Heart left ventricle (tissue), 13 donors: ENCODE results near the gene LMTK3.

Experiments
- POLR2A ChIP-seq, 2 donors: fragments of 450-650 bp; IDR thresholded peaks; one replicate each; pipeline ENCODE4 v1.6.1; 2017; ENCODE audit warnings: antibody characterized with exemption in 2 of 2, mild to moderate bottlenecking in 2 of 2, moderate library complexity in 2 of 2
- TF ChIP-seq, protein P1 (sequence below), 12 donors: fragments of 200-600 bp; sonication (generic) in 4 of 12; IDR thresholded peaks; one replicate each; pipeline versions ENCODE4 v1.5.0 to v1.8.0; 2018 to 2022; ENCODE audit warnings: antibody characterized with exemption in 12 of 12, mild to moderate bottlenecking in 5 of 12
- donor health status: ischemic (EF 13 %, LVEDD 7.1; RV severe dilation, severe dysfunction).
- donor health status: DM: no; HTN: yes; CAD: no.
- donor health status: DM: no; HTN: no; CAD: no.
- donor health status: ischemic (EF 25% LVEDD 6.9; RV normal size, moderate dysfunction).
- donor health status: ischemic (EF 25% LVEDD 5.7; RV mildly dilated, moderate dysfunction).
- donor health status: ischemic (EF 35%, LVEDD 5.7; RV mildly dilated, moderate dysfunction).
- donor health status: nonischemic (EF 11% LVEDD 7.7; RV severe dilation, severe dysfunction).
- donor health status: DM: yes; HTN: yes; CAD: no.
- donor health status: PGD.
- donor health status: ischemic (EF 29% LVEDD 5.4; RV normal size, mild dysfunction).
- donor health status: nonischemic (EF 23%, LVEDD 6.1; RV moderate dilation, normal function).

DNA sequence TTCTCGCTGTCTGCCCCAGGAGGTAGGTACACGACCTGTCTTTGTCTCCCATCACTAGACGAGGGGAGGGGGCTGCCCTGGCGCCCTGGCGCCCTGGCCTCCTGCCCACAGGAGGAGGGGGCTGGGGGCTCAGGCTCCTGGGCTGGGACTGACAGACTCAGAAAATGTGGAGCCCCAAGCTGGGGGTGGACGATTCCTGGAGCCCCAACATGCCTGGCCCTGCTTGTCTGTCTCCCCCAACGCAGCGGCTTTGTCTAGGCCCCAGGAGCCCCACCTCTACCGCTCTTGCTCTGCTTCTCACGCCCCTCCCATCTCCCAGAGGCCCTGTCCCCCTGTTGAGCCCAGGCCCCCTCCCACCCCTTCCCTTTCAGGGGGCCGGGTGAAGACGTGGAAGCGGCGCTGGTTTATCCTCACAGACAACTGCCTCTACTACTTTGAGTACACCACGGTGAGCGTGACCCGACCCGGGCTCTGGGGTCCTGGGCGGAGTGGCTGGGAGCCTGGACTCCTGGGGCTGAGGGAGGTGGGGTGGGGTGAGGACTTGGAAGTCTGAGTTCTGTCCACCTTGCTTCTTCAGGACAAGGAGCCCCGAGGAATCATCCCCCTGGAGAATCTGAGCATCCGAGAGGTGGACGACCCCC, 33.8 kb downstream of the LMTK3 start:
- TF ChIP-seq, protein P1, sequence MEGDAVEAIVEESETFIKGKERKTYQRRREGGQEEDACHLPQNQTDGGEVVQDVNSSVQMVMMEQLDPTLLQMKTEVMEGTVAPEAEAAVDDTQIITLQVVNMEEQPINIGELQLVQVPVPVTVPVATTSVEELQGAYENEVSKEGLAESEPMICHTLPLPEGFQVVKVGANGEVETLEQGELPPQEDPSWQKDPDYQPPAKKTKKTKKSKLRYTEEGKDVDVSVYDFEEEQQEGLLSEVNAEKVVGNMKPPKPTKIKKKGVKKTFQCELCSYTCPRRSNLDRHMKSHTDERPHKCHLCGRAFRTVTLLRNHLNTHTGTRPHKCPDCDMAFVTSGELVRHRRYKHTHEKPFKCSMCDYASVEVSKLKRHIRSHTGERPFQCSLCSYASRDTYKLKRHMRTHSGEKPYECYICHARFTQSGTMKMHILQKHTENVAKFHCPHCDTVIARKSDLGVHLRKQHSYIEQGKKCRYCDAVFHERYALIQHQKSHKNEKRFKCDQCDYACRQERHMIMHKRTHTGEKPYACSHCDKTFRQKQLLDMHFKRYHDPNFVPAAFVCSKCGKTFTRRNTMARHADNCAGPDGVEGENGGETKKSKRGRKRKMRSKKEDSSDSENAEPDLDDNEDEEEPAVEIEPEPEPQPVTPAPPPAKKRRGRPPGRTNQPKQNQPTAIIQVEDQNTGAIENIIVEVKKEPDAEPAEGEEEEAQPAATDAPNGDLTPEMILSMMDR (IDR thresholded peaks at IDR 0.05) = no peak
- no peak for TF ChIP-seq POLR2A (IDR thresholded peaks at IDR 0.05)
